ENCODE results near the gene MAD1L1. TPM values are rescaled to one million over a fixed set of nuclear protein-coding genes. Genes with fewer than 3 reads are reported as not detected.
A peak's percentile ranks its signal among the peaks of the same experiment; 100 is the strongest.

Gene MAD1L1
- total and polyA plus RNA-seq, 3 experiments from 2014 or later, result 43.6 to 185 (median 47.3) TPM

DNA sequence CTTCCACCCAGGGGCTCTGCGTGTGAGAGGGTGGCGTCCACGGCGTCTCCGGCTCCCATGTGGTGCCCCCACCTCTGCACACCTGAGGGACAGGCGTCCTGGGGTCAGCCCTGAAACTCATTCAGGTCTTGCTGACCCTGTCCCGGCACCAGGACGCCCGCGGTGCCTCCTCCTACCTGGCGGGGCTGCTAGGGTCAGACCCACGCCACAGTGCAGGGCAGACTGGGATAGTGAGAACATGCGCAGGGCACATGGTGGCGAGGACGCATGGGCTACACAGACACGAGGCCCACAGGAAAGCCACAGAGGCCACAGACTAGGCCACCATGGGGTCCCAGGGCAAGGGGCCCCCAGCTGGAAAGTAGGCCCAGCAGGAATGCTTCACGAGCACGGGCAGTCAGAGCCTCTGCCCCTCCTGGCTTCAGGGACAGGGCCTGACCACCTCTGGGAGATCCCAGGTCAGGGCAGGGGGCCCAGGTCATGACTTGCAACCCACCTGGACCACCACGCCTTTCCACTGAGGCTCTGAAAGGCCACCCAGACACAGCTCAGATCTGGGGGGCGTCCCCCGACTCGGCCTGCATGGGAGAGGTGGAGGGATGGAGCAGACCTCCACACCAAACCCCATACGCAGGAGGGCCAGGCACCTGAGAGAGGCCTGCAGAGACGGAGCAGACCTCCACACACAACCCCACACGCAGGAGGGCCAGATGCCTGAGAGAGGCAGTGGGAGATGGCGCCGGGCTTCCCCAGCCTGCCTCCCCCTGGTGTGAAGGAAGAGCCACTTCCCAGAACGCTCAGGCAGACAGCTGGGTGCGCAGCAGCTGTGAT lies 374.1 kb downstream of the MAD1L1 start:
- Histone ChIP-seq H3K9me3 (ENCODE audit: low read length) (no peaks in the 10 kb centered on the region), H3K4me1 (ENCODE audit: insufficient read depth, low read length) (peaks cover 23% of the 10 kb centered on the region), H3K27me3 (ENCODE audit: insufficient read depth, low read length, poor library complexity, severe bottlenecking) (no peaks in the 10 kb centered on the region), H3K4me3 (ENCODE audit: low read length) (no peak overlapping the region), H3K27ac (ENCODE audit: low read depth, low read length) (no peak overlapping the region), H3K36me3 (ENCODE audit: insufficient read depth, low read length) (no peaks in the 10 kb centered on the region)
- Mint-ChIP-seq H3K36me3 (peaks cover 0 to 12% (median 0%) of the 10 kb centered on the region in 3 donors), H3K9me3 (peaks cover 0 to 2% (median 0%) of the 10 kb centered on the region in 5 donors), H3K4me1 (peaks cover 17 to 45% (median 19%) of the 10 kb centered on the region in 3 donors), H3K27ac (no peak overlapping the region), H3K27me3 (peaks cover 0 to 2% of the 10 kb centered on the region in 2 donors), H3K4me3 (no peak overlapping the region)
- ChIA-PET POLR2A (no interaction called here), CTCF (no interaction called here)
- peak in 1 of 5 donors; percentile 45 for DNase-seq

DNA sequence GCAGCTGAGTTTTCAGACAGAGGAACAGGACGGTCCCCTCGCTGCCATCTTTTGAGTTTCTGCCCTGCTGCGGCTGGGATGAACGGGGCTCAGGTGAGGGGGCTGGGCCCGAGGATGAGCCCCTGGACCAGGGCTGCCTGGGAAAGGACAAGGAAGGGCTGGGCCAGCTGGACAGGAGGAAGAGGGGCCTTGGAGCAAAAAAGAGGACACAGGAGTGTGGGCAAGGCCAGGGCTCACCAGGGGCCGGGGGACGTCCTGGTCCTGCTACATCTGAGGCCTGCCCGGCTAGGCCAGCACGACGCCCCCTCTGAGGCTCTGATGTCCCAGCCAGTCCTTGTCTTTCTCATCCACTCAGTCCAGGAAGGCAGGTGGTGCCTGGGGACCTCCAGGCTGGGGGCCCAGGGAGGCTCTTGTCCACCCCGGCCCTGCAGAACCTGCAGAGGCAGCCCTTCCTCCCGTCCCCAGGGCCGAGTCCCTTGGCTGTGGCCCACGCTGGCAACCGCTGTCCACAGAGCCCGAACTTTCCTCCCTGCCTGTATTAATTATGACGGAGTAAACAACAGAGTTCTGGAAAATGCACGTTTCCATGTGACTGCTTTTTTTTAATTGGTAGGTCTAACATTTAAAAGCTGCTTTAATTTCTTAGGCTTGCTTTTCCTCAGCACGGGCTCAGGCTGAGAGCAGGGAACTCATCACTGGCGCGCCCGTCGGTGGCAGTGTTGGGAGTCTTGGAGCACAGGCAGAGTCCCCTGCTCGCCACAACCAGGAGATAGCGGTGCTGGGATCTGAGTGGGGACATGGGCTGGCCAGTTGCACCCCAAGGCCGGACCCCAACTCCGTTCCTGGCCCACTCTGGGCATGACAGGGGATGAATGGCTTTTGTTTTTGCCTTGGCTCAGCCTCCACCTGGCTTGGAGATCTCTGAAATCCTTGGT lies 375.0 kb downstream of the MAD1L1 start:
- peaks cover 18 to 50% (median 19%) of the 10 kb centered on the region in 3 donors for H3K4me1 Mint-ChIP-seq
- H3K9me3 Mint-ChIP-seq, result peaks cover 0 to 2% (median 0%) of the 10 kb centered on the region in 5 donors
- ChIA-PET CTCF (no interaction called here), POLR2A (no interaction called here)
- peaks cover 0 to 13% (median 0%) of the 10 kb centered on the region in 3 donors for H3K36me3 Mint-ChIP-seq
- H3K36me3 ChIP-seq (ENCODE audit: insufficient read depth, low read length), result no peaks in the 10 kb centered on the region
- no peaks in the 10 kb centered on the region for H3K9me3 ChIP-seq (ENCODE audit: low read length)
- DNase-seq, result peak in 1 of 5 donors; percentile 39
- H3K27me3 ChIP-seq (ENCODE audit: insufficient read depth, low read length, poor library complexity, severe bottlenecking), result no peaks in the 10 kb centered on the region
- peaks cover 0 to 2% of the 10 kb centered on the region in 2 donors for H3K27me3 Mint-ChIP-seq
- H3K4me1 ChIP-seq (ENCODE audit: insufficient read depth, low read length), result peaks cover 23% of the 10 kb centered on the region
- no peak overlapping the region for H3K4me3 ChIP-seq (ENCODE audit: low read length)
- no peak overlapping the region for H3K4me3 Mint-ChIP-seq
- H3K27ac Mint-ChIP-seq, result no peak overlapping the region
- H3K27ac ChIP-seq (ENCODE audit: low read depth, low read length), result no peak overlapping the region

DNA sequence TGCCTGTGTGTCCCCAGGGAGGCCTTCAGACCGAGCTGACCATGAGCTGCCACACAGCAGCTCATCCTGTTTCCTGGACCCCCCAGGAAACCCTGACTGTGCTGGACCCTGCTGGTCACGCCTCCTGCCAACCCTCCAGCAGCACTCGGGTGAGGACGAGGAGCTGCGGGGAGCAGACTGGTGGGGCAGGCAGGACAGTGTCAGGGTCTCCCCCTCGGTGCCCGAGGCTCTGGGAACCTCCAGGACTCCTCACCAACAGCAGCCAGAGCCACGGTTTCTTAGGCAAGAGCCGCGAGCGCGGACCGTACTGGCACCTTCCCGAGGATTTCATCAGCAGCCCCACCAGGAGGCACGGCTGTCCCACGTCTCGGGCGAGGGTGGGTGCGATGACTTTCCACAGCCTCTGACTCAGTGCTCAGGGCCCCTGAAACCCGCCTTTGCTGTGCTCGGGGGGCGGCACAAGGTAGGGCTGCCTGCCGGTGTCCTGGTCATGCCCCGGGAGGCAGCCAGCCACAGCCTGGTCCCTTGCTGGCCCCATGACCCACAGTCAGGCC lies 375.8 kb downstream of the MAD1L1 start:
- Mint-ChIP-seq H3K27me3 (peaks cover 0 to 2% of the 10 kb centered on the region in 2 donors), H3K27ac (no peak overlapping the region), H3K4me1 (peaks cover 14 to 48% (median 19%) of the 10 kb centered on the region in 3 donors), H3K4me3 (no peak overlapping the region), H3K36me3 (peaks cover 0 to 9% (median 0%) of the 10 kb centered on the region in 3 donors), H3K9me3 (peaks cover 0 to 2% (median 0%) of the 10 kb centered on the region in 5 donors)
- Histone ChIP-seq H3K27ac (ENCODE audit: low read depth, low read length) (no peak overlapping the region), H3K36me3 (ENCODE audit: insufficient read depth, low read length) (no peaks in the 10 kb centered on the region), H3K4me3 (ENCODE audit: low read length) (no peak overlapping the region), H3K9me3 (ENCODE audit: low read length) (no peaks in the 10 kb centered on the region), H3K27me3 (ENCODE audit: insufficient read depth, low read length, poor library complexity, severe bottlenecking) (no peaks in the 10 kb centered on the region), H3K4me1 (ENCODE audit: insufficient read depth, low read length) (peaks cover 23% of the 10 kb centered on the region)
- ChIA-PET CTCF (no interaction called here), POLR2A (no interaction called here)
- DNase-seq, result peak in 1 of 5 donors; percentile 41

DNA sequence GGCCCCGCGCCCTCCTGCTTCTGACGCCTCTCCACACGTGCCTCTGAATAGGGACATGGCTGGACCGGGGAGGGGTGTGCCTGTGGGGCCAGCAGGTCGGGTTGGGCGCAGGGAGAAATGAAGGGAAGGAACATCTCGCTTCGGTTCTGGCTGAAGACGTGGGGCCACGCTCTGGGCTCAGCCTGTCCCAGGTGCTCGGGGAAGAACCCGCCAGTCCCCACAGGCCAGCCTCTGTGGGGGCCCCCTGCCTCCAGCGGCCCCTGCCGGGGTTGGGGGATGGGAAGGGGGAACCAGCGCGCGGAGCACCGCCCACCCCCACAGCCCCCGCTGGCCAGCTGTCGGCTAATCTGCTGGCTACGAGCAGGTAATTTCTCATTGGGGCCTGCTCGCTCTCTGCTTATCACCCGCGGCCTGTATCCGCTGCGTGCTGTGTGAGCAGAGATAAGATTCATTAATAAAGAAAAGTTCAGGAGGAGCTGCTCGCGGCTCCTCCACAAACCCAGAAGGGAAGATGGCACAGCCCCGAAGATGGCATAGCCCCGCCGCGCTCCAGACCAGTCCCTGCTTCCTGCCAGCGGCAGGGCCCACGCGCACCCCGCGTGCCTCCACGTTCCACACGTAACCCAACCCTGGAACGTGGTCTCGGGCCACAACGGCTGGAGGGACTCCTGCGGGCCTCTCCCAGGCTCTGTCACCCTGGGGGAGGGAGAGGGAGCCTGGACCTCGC lies 376.4 kb downstream of the MAD1L1 start:
- H3K9me3 ChIP-seq (ENCODE audit: low read length), result no peaks in the 10 kb centered on the region
- H3K27ac ChIP-seq (ENCODE audit: low read depth, low read length), result peak overlapping the region; percentile 16
- no peaks in the 10 kb centered on the region for H3K27me3 ChIP-seq (ENCODE audit: insufficient read depth, low read length, poor library complexity, severe bottlenecking)
- Mint-ChIP-seq H3K27ac (peak overlapping the region in 1 of 8 donors; percentile 54), H3K9me3 (peaks cover 0 to 2% (median 0%) of the 10 kb centered on the region in 5 donors), H3K27me3 (peaks cover 0 to 2% of the 10 kb centered on the region in 2 donors), H3K4me1 (peaks cover 14 to 54% (median 19%) of the 10 kb centered on the region in 3 donors), H3K36me3 (peaks cover 0 to 11% (median 0%) of the 10 kb centered on the region in 3 donors), H3K4me3 (no peak overlapping the region)
- DNase-seq, result peak in 1 of 5 donors; percentile 36
- no peak overlapping the region for H3K4me3 ChIP-seq (ENCODE audit: low read length)
- ChIA-PET POLR2A (no interaction called here), CTCF (no interaction called here)
- H3K36me3 ChIP-seq (ENCODE audit: insufficient read depth, low read length), result no peaks in the 10 kb centered on the region
- peaks cover 23% of the 10 kb centered on the region for H3K4me1 ChIP-seq (ENCODE audit: insufficient read depth, low read length)

DNA sequence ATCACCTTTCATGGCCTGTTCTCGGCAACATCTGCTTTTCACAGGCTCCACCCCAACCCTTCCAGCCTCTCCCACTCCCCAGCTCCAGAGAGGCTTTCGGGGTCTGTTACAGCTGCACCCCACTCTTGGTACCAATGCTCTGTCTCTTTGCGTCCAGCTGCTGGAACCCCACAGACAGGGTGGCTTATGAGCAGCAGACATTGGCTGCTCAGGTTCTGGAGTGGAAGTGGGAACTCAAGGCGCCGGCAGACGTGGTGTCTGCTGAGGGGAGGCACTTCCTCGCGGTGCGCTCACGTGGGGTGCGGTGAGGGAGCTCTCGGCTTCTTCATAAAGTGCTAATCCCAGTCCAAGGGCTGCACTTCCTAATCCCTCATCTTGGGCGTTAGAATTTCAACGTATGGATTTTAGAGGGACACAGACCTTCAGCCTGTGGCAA lies 377.0 kb downstream of the MAD1L1 start:
- ChIA-PET POLR2A (no interaction called here), CTCF (no interaction called here)
- peaks cover 14 to 51% (median 19%) of the 10 kb centered on the region in 3 donors for H3K4me1 Mint-ChIP-seq

DNA sequence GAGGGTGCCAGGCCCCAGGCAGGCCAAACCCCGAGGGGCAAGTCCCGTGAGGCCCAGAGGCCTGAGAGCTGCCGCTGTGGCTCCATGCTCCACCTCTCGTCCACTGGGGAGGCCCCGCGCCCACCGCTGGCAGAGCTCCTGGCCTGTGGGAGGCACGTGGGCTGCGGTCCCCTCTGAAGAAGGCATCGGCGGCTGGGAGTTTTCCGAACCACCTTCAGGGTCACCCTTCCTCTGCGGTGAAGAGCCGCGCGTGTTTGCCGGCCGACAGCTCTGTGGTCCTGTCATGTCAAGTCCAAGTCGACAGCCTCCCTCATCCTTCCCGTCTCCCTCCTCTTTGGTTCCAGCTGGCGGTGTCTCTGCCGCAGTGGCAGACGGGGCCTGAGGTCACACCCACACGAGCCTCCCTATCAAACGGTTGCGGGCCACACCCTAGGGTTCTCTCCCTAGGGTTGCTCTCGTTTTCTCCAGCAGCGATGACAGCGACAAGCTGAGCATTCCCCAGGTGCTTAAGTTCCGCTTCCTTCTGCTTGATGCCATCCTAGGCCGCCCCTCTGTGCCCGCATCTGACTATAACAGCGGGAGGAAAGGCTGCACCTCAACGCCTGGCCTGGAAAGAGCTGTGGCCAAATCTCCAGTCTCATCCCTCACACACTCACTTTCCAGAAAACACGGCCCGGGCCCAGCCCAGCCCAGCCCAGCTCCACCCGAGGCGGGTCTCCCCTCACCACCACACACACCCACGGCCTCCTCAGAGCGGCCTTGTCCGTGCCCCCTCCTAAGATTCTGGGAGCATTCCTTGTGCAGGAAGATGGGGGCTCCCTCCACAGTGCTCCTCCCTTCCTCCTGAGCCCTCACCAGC lies 377.6 kb downstream of the MAD1L1 start:
- Mint-ChIP-seq H3K9me3 (peaks cover 0 to 2% (median 0%) of the 10 kb centered on the region in 5 donors), H3K4me3 (peak overlapping the region in 2 of 7 donors; percentile 53 to 86), H3K27ac (peak overlapping the region in 5 of 8 donors; percentile 23 to 95 (median 63)), H3K4me1 (peaks cover 14 to 47% (median 19%) of the 10 kb centered on the region in 3 donors), H3K27me3 (peaks cover 0 to 2% of the 10 kb centered on the region in 2 donors), H3K36me3 (peaks cover 0 to 11% (median 0%) of the 10 kb centered on the region in 3 donors)
- no peaks in the 10 kb centered on the region for H3K36me3 ChIP-seq (ENCODE audit: insufficient read depth, low read length)
- no peaks in the 10 kb centered on the region for H3K9me3 ChIP-seq (ENCODE audit: low read length)
- no peaks in the 10 kb centered on the region for H3K27me3 ChIP-seq (ENCODE audit: insufficient read depth, low read length, poor library complexity, severe bottlenecking)
- H3K4me1 ChIP-seq (ENCODE audit: insufficient read depth, low read length), result peaks cover 23% of the 10 kb centered on the region
- ChIA-PET CTCF (no interaction called here), POLR2A (no interaction called here)
- peak in 1 of 5 donors; percentile 39 for DNase-seq
- H3K4me3 ChIP-seq (ENCODE audit: low read length), result no peak overlapping the region
- H3K27ac ChIP-seq (ENCODE audit: low read depth, low read length), result peak overlapping the region; percentile 51

More for the DNA sequence above, 377.0 kb downstream of the MAD1L1 start:
- Histone ChIP-seq H3K4me3 (ENCODE audit: low read length) (no peak overlapping the region), H3K27me3 (ENCODE audit: insufficient read depth, low read length, poor library complexity, severe bottlenecking) (no peaks in the 10 kb centered on the region), H3K27ac (ENCODE audit: low read depth, low read length) (peak overlapping the region; percentile 16), H3K9me3 (ENCODE audit: low read length) (no peaks in the 10 kb centered on the region), H3K4me1 (ENCODE audit: insufficient read depth, low read length) (peaks cover 23% of the 10 kb centered on the region), H3K36me3 (ENCODE audit: insufficient read depth, low read length) (no peaks in the 10 kb centered on the region)
- peaks cover 0 to 2% of the 10 kb centered on the region in 2 donors for H3K27me3 Mint-ChIP-seq
- peak overlapping the region in 3 of 8 donors; percentile 23 to 54 (median 43) for H3K27ac Mint-ChIP-seq
- peaks cover 0 to 11% (median 0%) of the 10 kb centered on the region in 3 donors for H3K36me3 Mint-ChIP-seq
- H3K4me3 Mint-ChIP-seq, result peak overlapping the region in 1 of 7 donors; percentile 86
- H3K9me3 Mint-ChIP-seq, result peaks cover 0 to 2% (median 0%) of the 10 kb centered on the region in 5 donors
- peak in 1 of 5 donors; percentile 25 for DNase-seq
